Kidney tubule cell (primary cell): ENCODE data around the gene GAK.
A peak's percentile ranks its signal among the peaks of the same experiment; 100 is the strongest.

Source experiments
- DNase-seq: peaks from one replicate; pipeline ENCODE4 v3.0.0-alpha.2; 2018; ENCODE audit warnings: low spot score

GAK gene

DNA sequence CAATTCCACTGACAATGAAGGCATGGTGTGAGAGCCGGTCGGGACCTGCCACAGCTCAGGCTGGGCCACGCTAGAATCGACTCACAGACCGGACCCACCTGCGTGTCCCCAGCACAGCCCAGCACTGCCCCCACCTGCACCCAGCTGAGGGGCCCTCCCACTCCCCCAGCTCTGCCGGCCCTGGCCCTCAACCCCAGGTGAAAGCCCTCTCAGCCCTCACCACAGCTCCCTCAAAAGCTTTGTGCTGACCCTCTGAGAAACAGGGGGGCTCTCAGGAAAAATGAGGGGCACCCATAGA, 25.1 kb downstream of the GAK start:
- no peak for DNase-seq

- no peak for DNase-seq
Measured at GRCh38 chr4:906339-907102, 25.6 kb downstream of the GAK start.

DNA sequence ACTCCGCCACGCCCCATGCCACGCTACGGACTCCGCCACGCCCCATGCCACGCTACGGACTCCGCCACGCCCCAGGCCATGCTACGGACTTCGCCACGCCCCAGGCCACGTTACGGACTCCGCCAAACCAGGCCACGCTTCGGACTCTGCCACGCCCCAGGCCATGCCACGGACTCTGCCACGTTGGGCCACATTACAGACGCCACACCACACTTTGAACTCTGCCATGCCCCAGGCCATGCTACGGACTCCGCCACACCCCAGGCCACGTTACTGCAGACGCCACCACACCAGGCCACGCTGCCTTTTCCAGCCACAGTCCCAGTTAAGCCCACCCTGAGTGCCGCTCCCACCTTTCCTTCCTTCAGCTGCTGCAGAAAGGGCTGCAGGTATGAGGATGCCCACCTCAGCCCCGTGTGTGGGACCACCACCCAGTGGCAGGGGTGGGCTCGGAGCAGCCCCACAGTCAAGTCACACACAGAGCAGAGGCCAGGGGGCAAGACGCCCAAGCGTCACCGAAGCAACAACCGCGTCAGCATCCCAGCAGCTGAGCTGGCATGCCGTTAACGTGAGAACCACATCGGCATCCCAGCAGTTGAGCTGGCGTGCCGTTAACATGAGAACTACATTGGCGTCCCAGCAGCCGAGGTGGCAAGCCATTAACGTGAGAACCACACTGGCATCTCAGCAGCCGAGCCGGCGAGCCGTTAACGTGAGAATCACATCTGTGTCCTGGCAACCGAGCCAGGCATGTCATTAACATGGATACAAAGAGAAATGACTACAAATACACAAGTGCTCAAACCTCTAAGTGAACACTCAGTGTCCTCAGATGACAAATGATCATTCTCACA, 26.4 kb downstream of the GAK start:
- DNase-seq: no peak

DNA sequence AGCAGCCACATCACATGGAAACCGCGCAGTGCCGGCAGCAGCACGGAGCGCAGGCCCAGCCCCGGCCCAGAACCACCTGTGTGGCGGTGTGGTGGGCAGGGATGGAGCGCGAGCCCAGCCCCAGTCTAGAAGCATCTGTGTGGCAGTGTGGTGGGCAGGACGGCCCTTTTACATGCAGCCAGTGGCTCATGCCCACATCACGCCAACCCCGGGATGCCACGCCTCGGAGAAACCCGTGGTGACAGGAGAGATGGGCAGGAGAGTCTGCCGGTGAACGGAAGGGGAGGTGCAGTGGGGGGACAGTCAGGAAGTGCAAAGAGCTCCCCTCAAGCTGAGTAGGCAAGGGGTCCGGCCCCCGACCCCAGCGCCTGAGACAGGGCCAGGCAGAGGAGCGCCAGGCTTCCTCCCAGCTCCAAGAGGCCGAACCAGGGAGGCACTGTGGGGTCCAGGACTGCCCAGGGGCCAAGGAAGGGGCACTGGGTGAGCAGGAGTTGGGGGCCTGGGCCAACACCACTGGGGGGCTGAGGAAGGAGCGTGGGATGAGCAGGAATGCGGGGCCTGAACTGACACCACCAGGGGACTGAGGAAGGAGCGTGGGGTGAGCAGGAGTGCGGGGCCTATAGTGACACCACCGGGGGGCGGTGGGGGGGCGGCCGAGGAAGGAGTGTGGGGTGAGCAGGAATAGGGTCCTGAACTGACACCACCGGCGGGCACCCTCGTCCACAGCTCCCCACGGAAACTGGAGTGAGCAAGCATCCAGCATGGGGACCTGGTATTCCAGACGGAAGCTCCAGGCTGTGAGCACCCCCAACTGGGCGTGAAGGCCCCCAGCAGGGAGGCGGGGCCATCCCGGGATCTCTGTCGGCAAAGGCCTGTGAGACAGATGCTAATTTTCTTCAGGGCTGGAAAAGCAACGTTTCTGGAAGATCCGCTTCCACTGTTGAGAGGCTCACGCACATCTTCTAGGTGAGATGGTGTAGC, 28.8 kb downstream of the GAK start:
- no peak for DNase-seq

DNA sequence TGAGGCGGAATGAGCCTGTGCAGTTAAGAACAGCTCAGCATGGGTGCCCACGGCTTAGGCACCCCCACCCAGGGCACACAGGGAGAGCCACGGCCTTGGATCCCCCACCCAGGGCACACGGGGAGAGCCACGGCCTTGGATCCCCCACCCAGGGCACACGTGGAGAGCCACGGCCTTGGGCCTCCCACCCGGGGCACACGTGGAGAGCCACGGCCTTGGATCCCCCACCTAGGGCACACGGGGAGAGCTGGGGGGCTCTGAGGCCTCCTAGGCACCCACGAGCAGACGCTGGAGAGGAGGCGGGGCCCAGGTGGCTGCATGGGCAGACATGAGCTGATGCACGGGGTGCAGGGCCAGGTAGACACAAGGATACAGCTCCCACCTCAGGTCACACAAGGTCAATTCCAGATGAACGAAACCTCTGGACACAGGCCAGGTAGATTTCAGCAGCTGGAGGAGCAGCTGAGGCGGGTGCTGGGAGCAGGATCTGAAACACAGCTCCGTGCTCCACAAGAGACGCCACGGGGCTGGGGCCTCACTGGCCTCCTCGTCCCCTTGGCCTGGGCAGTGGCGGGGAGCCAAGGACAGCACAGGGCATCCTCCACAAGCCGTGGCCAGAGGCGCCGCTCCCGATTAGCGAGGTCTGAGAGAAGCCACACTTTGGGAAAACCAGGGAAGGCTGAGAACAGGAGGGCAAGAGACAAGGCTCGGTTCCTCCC, 30.8 kb downstream of the GAK start:
- DNase-seq: no peak

DNA sequence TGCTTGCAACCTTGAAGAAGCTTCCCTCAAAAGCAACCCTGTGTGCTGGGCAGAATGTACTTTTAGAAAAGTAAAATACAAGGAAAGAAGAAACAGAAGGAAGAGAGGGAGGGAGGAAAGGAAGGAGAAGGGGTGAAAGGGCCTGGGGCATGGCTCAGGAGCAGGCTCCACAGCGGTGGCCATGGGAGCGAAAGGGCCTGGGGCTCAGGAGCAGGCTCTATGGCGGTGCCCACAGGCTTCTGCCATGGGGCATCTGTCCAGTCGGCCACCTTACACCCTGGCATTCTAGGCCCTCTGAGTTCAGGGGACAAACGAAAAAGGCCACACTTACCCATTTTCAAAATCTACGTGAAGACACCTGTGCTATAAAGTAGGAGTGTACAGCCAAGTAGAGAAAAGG, 31.4 kb downstream of the GAK start:
- no peak for DNase-seq

GRCh38 chr4:900073-900472, 32.0 kb downstream of the GAK start:
- no peak for DNase-seq

GRCh38 chr4:899556-899906, 32.6 kb downstream of the GAK start:
- no peak for DNase-seq

GRCh38 chr4:898869-899555, 33.1 kb downstream of the GAK start:
- peak; percentile 18 for DNase-seq

DNA sequence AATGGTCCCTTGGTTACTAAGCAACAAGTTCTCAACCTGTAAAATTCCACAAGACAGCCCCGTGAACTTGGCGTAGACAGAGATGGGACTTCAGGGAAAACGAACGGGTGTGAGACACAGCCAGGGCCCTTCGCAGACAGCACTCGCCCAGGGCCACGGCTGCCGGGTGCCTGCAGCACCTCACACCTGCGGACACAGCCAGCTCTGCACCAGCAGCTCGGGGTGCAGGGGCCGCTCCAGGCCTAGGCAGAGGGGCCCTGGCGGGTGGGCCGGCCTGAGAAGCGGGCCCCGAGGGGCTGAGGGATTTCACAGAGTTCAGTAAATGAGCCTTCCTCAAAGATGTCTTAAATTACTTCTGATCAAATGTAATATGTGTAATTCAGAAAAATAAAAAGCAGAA, 34.0 kb downstream of the GAK start:
- DNase-seq: no peak

- DNase-seq: no peak
Measured at GRCh38 chr4:896630-897029, 35.5 kb downstream of the GAK start.

DNA sequence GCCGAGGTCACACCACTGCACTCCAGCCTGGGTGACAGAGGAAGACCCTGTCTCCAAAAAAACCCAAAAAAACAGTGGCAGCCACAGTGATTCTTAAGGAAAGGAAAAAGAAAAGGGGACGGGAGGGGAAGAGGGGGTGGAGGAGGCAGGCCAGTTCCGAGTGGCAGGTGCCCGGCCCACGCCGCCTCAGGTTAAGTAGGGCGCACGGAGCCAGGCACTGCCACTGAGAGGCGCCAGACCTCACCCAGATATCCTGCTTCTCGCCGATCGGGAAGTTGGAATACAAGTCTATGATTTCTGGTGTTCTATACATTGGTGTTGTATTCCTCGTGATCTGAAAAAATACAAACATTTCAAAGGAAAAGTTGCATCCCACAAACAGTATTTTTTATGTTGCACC, 35.9 kb downstream of the GAK start:
- no peak for DNase-seq

- no peak for DNase-seq
Measured at GRCh38 chr4:895596-895995, 36.5 kb downstream of the GAK start.

DNA sequence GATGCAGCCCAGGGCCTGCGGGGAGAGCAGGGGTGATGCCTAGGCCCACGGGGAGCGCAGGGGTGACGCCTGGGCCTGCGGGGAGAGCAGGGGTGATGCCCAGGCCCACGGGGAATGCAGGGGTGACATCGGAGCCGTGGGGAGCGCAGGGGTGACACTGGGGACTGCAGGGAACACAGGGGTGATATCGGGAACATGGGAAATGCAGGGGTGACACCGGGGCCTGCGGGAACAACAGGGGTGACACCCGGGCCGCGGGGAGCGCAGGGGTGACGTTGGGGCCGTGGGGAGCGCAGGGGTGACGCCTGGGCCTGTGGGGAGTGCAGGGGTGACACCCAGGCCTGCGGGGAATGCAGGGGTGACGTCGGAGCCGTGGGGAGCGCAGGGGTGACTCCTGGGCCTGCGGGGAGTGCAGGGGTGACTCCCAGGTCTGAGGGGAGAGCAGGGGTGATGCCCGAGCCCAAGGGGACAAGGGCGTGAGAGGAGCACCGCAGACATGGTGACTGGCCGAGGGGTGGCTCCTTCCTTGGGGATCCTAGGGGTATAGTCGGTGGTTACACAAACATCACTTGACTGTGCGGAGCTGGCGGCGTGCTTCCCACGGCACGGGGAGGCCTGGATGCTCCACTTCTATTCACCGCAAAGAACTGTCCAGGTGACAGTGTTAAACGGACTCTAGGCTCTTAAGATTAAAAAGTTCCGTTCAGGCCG, 38.0 kb downstream of the GAK start:
- DNase-seq: no peak

DNA sequence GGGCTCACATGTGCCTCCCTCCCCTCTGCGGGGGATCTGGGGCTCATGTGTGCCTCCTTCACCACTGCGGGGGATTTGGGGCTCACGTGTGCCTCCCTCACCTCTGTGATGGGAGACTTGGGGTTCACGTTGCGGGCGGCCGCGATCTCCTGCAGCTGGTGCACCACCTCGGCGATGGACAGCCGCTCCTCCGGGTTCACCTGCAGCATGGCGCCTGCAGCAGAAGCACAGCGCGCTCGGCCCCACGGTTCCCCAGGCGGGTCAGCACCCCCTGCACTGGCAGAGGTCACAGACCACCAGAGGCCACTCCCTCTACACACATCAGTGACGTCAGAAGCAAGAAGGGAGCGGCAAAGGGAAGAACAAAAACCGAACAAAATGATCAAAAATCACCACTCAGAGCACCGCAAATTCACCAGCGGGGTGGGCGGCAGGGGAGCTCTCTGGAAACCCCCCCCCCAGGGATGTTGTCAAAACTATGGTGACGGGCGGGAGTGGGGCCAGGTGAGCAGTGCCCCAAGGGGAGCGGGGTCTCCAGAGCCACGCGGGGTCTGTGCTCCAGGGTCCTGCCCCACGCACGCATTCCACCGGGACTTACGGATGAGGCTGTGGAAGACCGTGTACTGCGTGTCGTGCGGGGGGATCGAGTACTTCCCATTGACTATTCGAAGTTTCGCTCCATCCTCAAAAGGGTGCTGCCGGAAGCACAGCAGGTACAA, 38.7 kb downstream of the GAK start:
- DNase-seq: no peak

DNA sequence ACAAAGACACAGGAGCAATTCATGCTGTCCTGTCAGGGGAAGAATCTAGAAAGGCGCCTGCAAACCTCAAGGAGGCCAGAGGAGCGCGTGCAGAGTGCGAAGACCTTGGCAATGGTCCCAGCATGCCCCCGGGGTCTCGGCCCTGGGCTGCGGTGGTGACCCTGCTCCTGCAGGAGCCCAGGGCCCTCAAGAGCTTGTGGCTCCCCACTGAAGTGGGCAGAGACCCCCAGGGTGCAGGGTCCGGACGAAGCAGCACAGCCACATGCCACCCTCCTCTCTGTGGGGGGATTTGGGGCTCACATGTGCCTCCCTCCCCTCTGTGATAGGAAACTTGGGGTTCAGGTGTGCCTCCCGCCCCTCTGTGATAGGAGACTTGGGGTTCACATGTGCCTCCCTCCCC, 39.3 kb downstream of the GAK start:
- no peak for DNase-seq

GRCh38 chr4:891747-892146, 40.4 kb downstream of the GAK start:
- no peak for DNase-seq

DNA sequence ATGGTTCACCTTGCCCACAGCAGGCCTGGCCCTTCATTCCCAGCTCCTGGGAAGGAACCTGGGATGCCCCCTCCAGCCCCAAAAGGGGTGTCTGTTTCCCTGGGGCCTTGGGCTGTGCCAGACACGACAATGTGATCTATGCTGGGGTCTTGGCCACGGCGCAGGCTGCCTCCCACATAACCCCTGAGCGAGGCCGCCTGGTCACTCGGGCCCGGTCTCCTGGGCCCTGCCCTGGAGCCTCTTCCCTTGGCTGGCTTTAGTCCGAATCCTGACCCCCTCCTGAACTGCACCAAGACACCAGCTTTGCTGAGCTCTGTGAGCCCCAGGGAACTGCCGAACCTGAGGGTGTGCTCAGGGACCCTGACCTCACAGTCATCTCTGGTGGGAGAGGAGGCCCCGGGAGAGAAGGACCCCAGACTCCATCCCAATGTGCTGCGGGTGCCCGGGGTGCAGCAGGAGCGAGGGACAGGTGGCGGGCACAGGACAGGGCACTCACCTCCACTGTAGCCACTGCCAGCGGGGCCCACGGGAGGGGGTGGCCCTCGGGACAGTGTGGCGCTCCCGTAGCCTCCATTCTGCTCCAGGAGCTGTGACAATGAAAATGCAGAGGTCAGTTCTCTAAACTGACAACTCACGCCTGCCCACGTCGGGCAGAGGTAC, 42.0 kb downstream of the GAK start:
- no peak for DNase-seq

DNA sequence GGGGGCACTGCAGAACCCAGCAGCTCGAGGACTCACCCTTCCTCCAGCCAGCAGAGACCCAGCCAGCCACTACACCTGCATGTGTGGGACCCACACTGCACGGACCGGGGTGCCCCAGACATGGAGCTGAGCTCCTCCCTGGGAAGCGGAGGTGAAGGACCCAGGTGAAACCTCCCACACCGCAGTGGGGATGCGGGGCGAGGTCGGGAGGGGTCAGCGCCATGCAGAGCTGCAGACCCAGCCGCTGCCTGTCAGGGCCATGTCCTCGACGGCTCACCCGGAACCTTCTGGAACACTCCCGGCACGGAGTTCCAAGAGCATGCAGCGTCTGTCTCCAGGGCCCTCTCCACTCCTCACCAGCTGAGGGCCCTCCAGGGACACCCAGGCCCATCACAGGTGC, 42.6 kb downstream of the GAK start:
- no peak for DNase-seq

DNA sequence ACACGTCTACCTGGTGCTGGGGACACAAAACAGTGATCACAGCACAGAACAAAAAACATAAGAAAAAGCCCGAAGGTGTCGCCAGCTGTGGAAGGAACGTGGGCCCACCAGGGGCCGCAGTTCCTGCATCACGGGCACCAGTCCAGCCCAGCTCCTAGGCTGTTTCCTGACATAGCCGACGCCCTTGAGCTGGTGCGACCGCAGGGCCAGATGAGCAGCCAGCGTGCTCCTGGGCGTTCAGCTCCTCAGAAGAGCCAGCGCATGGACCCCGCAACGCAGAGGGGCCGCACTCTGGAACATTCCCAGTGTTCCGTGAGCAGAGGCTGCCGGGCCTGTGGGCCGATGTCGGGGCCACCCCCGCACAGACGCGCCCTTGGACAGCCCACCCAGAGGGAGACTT, 44.1 kb downstream of the GAK start:
- DNase-seq: no peak
